SK-N-SH (cell line): Measurements from ENCODE around the gene ZFP62. TPM values are rescaled to one million over a fixed set of nuclear protein-coding genes. Genes with fewer than 3 reads are reported as not detected.

Source experiments
- CTCF ChIA-PET: fragments of 300-600, 350-600 bp; formaldehyde crosslinking; extraction: SDS; loops from one replicate; lab custom pipeline; 2021; lab: Yijun Ruan, JAX
- POLR2A ChIA-PET: fragments of 350-600 bp; sonication (Branson Sonifier 250); formaldehyde crosslinking; extraction: SDS; loops from one replicate; lab custom pipeline; 2020; ENCODE audit warnings: antibody characterized with exemption, inconsistent platforms; lab: Yijun Ruan, JAX
- DNase-seq: peaks from one replicate; pipeline ENCODE4 v3.0.0; 2012
- H2AFZ ChIP-seq: fragments of 200-600 bp; sonication (generic); 2 replicates; pipeline ENCODE4 v1.8.1; 2016; ENCODE audit warnings: antibody characterized with exemption, mild to moderate bottlenecking, low read depth
- H3F3A ChIP-seq: fragments of 200-600 bp; sonication (generic); replicated peaks from 2 replicates; pipeline ENCODE3; 2016; ENCODE audit warnings: antibody characterized with exemption, mild to moderate bottlenecking; ENCODE audit not compliant: insufficient read depth
- H3K27ac ChIP-seq, 2 experiments: fragments of 200-500 bp in 1 of 2; fragments of 200-600 bp in 1 of 2; sonication (Bioruptor generic) in 1 of 2; sonication (generic), shearing (Covaris generic) in 1 of 2; 2 replicates each; pipeline versions ENCODE4 v1.5.1 to v1.6.1; 2014 to 2016; ENCODE audit warnings: low read depth in 2 of 2, inconsistent platforms in 1 of 2, low read length in 1 of 2, mild to moderate bottlenecking in 1 of 2, mixed read lengths in 1 of 2
- H3K27me3 ChIP-seq: fragments of 200-600 bp; sonication (generic), shearing (Covaris generic); 2 replicates; pipeline ENCODE4 v1.6.1; 2016; ENCODE audit warnings: mixed run types; ENCODE audit not compliant: insufficient read depth
- H3K36me3 ChIP-seq, 2 experiments: fragments of 200-500 bp in 1 of 2; fragments of 200-600 bp in 1 of 2; sonication (Bioruptor generic) in 1 of 2; sonication (generic) in 1 of 2; replicated peaks in 1 of 2; 2 replicates each; pipeline versions ENCODE3 to v1.5.1; 2014 to 2016; ENCODE audit warnings: low read length in 1 of 2, mild to moderate bottlenecking in 1 of 2; ENCODE audit not compliant: insufficient read depth in 2 of 2, control insufficient read depth in 1 of 2
- H3K4me1 ChIP-seq, 2 experiments: fragments of 200-500 bp in 1 of 2; fragments of 200-600 bp in 1 of 2; sonication (Bioruptor generic) in 1 of 2; sonication (generic), shearing (Covaris generic) in 1 of 2; 2 replicates each; pipeline versions ENCODE4 v1.5.1 to v1.6.1; 2014 to 2016; ENCODE audit warnings: low read depth in 1 of 2, low read length in 1 of 2, mixed run types in 1 of 2; ENCODE audit not compliant: insufficient read depth in 2 of 2, control insufficient read depth in 1 of 2
- H3K4me2 ChIP-seq: fragments of 200-600 bp; sonication (generic), shearing (Covaris generic); 2 replicates; pipeline ENCODE4 v1.6.1; 2017; ENCODE audit warnings: mixed run types
- H3K4me3 ChIP-seq, 2 experiments: fragments of 200-500 bp in 1 of 2; fragments of 200-600 bp in 1 of 2; sonication (Bioruptor generic) in 1 of 2; sonication (generic), shearing (Covaris generic) in 1 of 2; 2 replicates each; pipeline versions ENCODE4 v1.5.1 to v1.8.1; 2014 to 2016; ENCODE audit warnings: low read depth in 2 of 2, inconsistent platforms in 1 of 2, low read length in 1 of 2, mild to moderate bottlenecking in 1 of 2, mixed read lengths in 1 of 2, moderate library complexity in 1 of 2
- H3K79me2 ChIP-seq: fragments of 200-600 bp; sonication (generic); 2 replicates; pipeline ENCODE4 v1.8.1; 2017; ENCODE audit warnings: mild to moderate bottlenecking; ENCODE audit not compliant: insufficient read depth
- H3K9ac ChIP-seq: fragments of 200-600 bp; sonication (generic); 2 replicates; pipeline ENCODE4 v1.6.1; 2017; ENCODE audit warnings: mixed run types
- H3K9me2 ChIP-seq: fragments of 200-600 bp; sonication (generic); 2 replicates; pipeline ENCODE4 v1.6.1; 2017; ENCODE audit warnings: mixed run types
- H3K9me3 ChIP-seq: fragments of 200-600 bp; sonication (generic); 2 replicates; pipeline ENCODE4 v1.6.1; 2017; ENCODE audit warnings: mixed run types, mild to moderate bottlenecking, moderate library complexity
- H4K20me1 ChIP-seq: fragments of 200-600 bp; sonication (generic); 2 replicates; pipeline ENCODE4 v1.6.1; 2017; ENCODE audit warnings: mild to moderate bottlenecking, mixed run types; ENCODE audit not compliant: insufficient read depth
- CHD2 ChIP-seq: fragments of 150-350 bp; IDR thresholded peaks from 2 replicates; pipeline ENCODE4 v1.6.1; 2018; ENCODE audit warnings: low read length; ENCODE audit not compliant: partially characterized antibody
- EP300 ChIP-seq, 2 experiments: IDR thresholded peaks; 2 replicates each; pipeline versions ENCODE4 v1.4.0 to v1.6.1; 2012; ENCODE audit warnings: borderline replicate concordance in 1 of 2, low read depth in 1 of 2, low read length in 1 of 2
- FOXJ3 ChIP-seq: sonication (generic); formaldehyde crosslinking; IDR thresholded peaks from 2 replicates; pipeline ENCODE4 v1.5.1; 2020; ENCODE audit warnings: mild to moderate bottlenecking, missing genetic modification reagents
- FOXM1 ChIP-seq: IDR thresholded peaks from 2 replicates; pipeline ENCODE4 v1.4.0; 2012; ENCODE audit warnings: low read depth, mild to moderate bottlenecking
- JUND ChIP-seq: IDR thresholded peaks from 2 replicates; pipeline ENCODE4 v1.4.0; 2012
- MEF2A ChIP-seq: IDR thresholded peaks from 2 replicates; pipeline ENCODE4 v1.4.0; 2012; ENCODE audit warnings: low read depth, borderline replicate concordance
- MXI1 ChIP-seq: IDR thresholded peaks from 2 replicates; pipeline ENCODE4 v1.6.1; 2012; ENCODE audit warnings: mild to moderate bottlenecking, low read depth, low read length, improper control_type of control experiment
- NRF1 ChIP-seq: IDR thresholded peaks from 2 replicates; pipeline ENCODE4 v1.6.1; 2012; ENCODE audit warnings: low read depth, mild to moderate bottlenecking, low read length
- POLR2AphosphoS5 ChIP-seq: IDR thresholded peaks from 2 replicates; pipeline ENCODE4 v1.6.1; 2012; ENCODE audit warnings: low read depth, low read length
- RCOR1 ChIP-seq: fragments of 150-350 bp; IDR thresholded peaks from 2 replicates; pipeline ENCODE4 v1.6.1; 2017; ENCODE audit warnings: antibody characterized with exemption, low read length
- RFX5 ChIP-seq: IDR thresholded peaks from 2 replicates; pipeline ENCODE4 v1.6.1; 2012; ENCODE audit warnings: mild to moderate bottlenecking, improper control_type of control experiment, low read length
- SIN3A ChIP-seq: IDR thresholded peaks from 2 replicates; pipeline ENCODE4 v1.6.1; 2012; ENCODE audit warnings: low read depth, mild to moderate bottlenecking, low read length, moderate library complexity, borderline replicate concordance
- SMC3 ChIP-seq: IDR thresholded peaks from 2 replicates; pipeline ENCODE4 v1.6.1; 2012; ENCODE audit warnings: low read depth, low read length, improper control_type of control experiment
- TAF1 ChIP-seq: IDR thresholded peaks from 2 replicates; pipeline ENCODE4 v1.6.1; 2012; ENCODE audit warnings: low read depth, mild to moderate bottlenecking, low read length, moderate library complexity, borderline replicate concordance
- TEAD4 ChIP-seq: IDR thresholded peaks from 2 replicates; pipeline ENCODE4 v1.4.0; 2012; ENCODE audit warnings: mild to moderate bottlenecking, borderline replicate concordance; ENCODE audit not compliant: insufficient read depth
- WGBS: methylation state at CpG from one replicate; pipeline ENCODE4 v1.1.6; 2017; ENCODE audit warnings: low lambda C conversion rate; 5-methylcytosine and 5-hydroxymethylcytosine counted together
- polyA plus RNA-seq, 3 experiments: library from polyadenylated mRNA; depleted of rRNA; stranded (reverse); fragments of >200 nt; gene quantifications; 2 replicates each; pipeline ENCODE4 v1.2.3, GENCODE V29; 2012
- TF ChIP-seq, protein P1 (sequence below): IDR thresholded peaks from 2 replicates; pipeline ENCODE4 v1.4.0; 2012; ENCODE audit warnings: low read depth
- TF ChIP-seq, protein P2 (sequence below): IDR thresholded peaks from 2 replicates; pipeline ENCODE4 v1.4.0; 2012; ENCODE audit warnings: low read depth, borderline replicate concordance
- TF ChIP-seq, protein P3 (sequence below): fragments of 200-600 bp; sonication (generic); IDR thresholded peaks from 2 replicates; pipeline ENCODE4 v1.6.1; 2017; ENCODE audit warnings: antibody characterized with exemption, mild to moderate bottlenecking, moderate library complexity
- TF ChIP-seq, protein P4 (sequence below): IDR thresholded peaks from 2 replicates; pipeline ENCODE4; 2012

The ZFP62 gene
- polyA plus RNA-seq, 1 of the 3 experiments (the other 2 are of a cell fraction): 6.0 TPM

DNA sequence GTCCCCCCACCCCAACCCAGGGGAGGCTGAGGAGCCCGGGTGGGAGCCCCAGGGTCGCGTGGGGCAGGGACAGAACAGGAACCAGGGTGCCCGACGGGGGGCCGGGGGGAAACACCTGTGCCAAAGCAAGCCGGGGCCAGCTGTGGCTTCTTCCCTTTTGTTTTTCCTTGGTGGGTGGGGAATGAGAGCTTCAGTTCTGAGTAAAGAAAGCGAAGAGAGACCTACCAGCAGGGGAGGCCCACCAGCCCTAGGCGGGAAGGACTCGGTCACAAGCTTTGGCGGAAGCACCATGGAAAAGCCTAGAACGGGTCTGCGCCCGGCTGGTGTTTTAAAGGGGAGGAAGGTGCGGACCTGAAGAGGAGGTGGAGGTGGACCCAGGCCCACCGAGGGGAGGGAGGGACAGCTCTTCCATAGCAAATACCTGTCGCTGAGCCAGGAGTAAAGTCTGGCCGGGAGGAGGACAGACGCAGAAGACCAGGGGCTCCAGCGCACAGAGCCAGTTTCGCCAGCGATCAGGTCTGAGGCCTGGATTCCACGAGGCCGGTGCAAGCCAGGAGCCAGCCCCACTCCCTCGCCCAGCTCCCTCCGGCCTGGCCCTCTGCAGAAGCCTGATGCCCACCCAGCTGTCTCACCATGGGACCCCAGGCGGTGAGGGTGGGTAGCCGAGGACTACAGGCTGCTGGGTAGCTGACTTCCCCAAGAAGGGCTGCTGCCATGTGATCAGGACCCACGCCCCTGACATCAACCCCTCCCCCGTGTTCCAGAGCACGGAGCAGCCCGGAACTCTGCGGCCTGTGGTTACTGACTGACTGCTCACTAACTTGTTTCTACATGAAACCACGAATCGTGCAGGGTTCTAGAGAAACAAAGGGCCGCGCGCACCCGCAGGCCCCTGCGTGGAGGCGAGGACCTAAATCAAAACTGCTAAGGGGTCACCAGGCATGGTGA is 57.6 kb downstream of the ZFP62 start:
- peak overlapping the region; percentile 94 for H3K4me2 ChIP-seq
- H3K79me2 ChIP-seq: peaks cover 75% of the 10 kb centered on the region
- TF ChIP-seq RFX5 (no peak), NRF1 (no peak), CHD2 (no peak), MXI1 (no peak)
- peak overlapping the region in 1 of 2 experiments; percentile 3; a peak in 1 of 4 replicates for H3K27ac ChIP-seq
- H3K9me2 ChIP-seq: no peaks in the 10 kb centered on the region
- H4K20me1 ChIP-seq: peaks cover 36% of the 10 kb centered on the region
- no peaks in the 10 kb centered on the region for H3K9me3 ChIP-seq
- peaks cover 6 to 18% of the 10 kb centered on the region in 2 experiments for H3K36me3 ChIP-seq
- ChIA-PET POLR2A (no interaction called here), CTCF (interaction anchor here (0.9 kb wide), 1 partner anchor 21 kb away, joined by 3 read pairs; no protein-coding TSS in a partner anchor)
- WGBS: 80% methylated on average over 36 of the region's 41 CpGs
- H3K4me3 ChIP-seq: peak overlapping the region; percentile 83 to 94; a peak in 3 of 4 replicates
- peak overlapping the region; percentile 60; the same call in 1 of the 2 replicates for H3K9ac ChIP-seq
- DNase-seq: peak; percentile 41
- peaks cover 23 to 48% of the 10 kb centered on the region in 2 experiments; a peak in 3 of 4 replicates for H3K4me1 ChIP-seq
- H3F3A ChIP-seq: no peaks in the 10 kb centered on the region
- H3K27me3 ChIP-seq: no peaks in the 10 kb centered on the region
- H2AFZ ChIP-seq: no peak overlapping the region

DNA sequence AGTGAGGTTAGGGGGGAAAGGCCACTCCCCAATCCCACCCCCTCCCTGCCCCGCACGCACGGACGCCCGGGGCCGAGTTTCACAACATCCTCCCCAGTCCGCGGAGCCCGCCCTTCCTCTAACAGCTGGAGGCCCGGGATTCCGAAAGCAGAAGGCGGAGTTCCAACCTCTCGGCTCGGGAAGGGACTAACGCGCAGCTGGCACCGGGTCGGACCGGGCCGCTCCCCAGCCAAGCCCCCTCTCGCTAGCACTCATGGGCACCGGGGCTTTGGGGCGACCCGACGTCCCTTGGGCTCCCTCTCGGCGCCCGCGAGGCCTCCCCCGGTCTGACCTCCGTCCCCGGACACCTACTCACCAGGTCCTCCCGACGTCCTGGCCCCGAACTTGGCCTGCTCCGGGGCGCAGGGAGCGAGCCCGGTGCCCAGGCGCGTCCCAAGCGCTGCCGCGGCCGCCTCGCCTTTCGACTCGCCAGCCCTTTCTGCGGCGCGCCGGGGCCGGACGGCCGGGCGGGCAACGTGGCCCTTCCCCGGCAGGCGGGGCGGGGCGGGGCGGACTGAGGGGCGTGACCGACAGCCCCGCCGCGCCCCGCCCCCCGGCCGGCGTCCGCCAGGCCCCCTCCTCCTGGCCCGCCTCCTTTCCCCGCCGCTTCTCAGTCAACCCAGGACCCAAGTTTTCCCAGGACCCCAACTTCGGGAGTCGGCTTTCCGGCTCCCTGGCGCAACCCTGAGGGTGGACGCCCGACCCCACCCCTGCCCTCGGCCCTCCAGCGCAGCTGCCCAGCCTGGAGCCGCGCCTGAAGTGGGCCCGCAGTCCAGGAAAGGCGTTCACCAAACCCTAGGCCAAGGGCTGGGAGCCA is 58.5 kb downstream of the ZFP62 start, which contains the start of gene MGAT1:
Gene MGAT1 (minus strand): TSS at position 482 of the 856 bp plus-strand sequence. CDS start 9,835 bp downstream, outside the sequence.
- CTCF ChIA-PET: interaction anchor here (4.5 kb wide), 1 partner anchor 18 kb away, joined by 39 read pairs; no protein-coding TSS in a partner anchor
- H3K9ac ChIP-seq: peak within 1 kb of the TSS; percentile 93
- 0% methylated on average over 17 of the region's 87 CpGs for WGBS
- peak within 1 kb of the TSS; percentile 94 for H3K4me2 ChIP-seq
- no peaks in the 10 kb centered on the region for H3K27me3 ChIP-seq
- peaks cover 31 to 43% of the 10 kb centered on the region in 2 experiments; a peak in 3 of 4 replicates for H3K4me1 ChIP-seq
- H3K9me3 ChIP-seq: no peaks in the 10 kb centered on the region
- H3K9me2 ChIP-seq: no peaks in the 10 kb centered on the region
- DNase-seq: peak; percentile 98
- peaks cover 75% of the 10 kb centered on the region for H3K79me2 ChIP-seq
- H3K27ac ChIP-seq: peak within 1 kb of the TSS; percentile 81 to 85
- POLR2A ChIA-PET: interaction anchor here (0.7 to 1.5 kb wide), 2 partner anchors 8 to 34 kb away, joined by 3 to 4 read pairs; no protein-coding TSS in a partner anchor
- peaks cover 45% of the 10 kb centered on the region for H4K20me1 ChIP-seq
- no peak for TF ChIP-seq RCOR1
- TF ChIP-seq MEF2A: no peak
- TF ChIP-seq POLR2AphosphoS5: peak; percentile 85
- TF ChIP-seq JUND: no peak
- TF ChIP-seq MXI1: peak; percentile 81; the same call in 1 of the 2 replicates
- no peak for TF ChIP-seq NRF1
- TF ChIP-seq EP300 (IDR thresholded peaks at IDR 0.05; ENCODE audit: borderline replicate concordance in 1 of 2, low read depth in 1 of 2, low read length in 1 of 2): no peak
- no peak for TF ChIP-seq FOXJ3 (CRISPR knock-in tag)
- TF ChIP-seq FOXM1: no peak
- TF ChIP-seq, protein P1, sequence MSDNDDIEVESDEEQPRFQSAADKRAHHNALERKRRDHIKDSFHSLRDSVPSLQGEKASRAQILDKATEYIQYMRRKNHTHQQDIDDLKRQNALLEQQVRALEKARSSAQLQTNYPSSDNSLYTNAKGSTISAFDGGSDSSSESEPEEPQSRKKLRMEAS: no peak
- peak; percentile 84 for TF ChIP-seq TAF1
- TF ChIP-seq, protein P2, sequence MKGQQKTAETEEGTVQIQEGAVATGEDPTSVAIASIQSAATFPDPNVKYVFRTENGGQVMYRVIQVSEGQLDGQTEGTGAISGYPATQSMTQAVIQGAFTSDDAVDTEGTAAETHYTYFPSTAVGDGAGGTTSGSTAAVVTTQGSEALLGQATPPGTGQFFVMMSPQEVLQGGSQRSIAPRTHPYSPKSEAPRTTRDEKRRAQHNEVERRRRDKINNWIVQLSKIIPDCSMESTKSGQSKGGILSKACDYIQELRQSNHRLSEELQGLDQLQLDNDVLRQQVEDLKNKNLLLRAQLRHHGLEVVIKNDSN: peak; percentile 6; the same call in 1 of the 2 replicates
- TF ChIP-seq SIN3A: no peak
- TF ChIP-seq, protein P3, sequence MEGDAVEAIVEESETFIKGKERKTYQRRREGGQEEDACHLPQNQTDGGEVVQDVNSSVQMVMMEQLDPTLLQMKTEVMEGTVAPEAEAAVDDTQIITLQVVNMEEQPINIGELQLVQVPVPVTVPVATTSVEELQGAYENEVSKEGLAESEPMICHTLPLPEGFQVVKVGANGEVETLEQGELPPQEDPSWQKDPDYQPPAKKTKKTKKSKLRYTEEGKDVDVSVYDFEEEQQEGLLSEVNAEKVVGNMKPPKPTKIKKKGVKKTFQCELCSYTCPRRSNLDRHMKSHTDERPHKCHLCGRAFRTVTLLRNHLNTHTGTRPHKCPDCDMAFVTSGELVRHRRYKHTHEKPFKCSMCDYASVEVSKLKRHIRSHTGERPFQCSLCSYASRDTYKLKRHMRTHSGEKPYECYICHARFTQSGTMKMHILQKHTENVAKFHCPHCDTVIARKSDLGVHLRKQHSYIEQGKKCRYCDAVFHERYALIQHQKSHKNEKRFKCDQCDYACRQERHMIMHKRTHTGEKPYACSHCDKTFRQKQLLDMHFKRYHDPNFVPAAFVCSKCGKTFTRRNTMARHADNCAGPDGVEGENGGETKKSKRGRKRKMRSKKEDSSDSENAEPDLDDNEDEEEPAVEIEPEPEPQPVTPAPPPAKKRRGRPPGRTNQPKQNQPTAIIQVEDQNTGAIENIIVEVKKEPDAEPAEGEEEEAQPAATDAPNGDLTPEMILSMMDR: no peak
- no peak for TF ChIP-seq SMC3
- 0 out of 2 replicates have a peak, but pooled peaks have one; percentile 22 for TF ChIP-seq TEAD4
- TF ChIP-seq, protein P4, sequence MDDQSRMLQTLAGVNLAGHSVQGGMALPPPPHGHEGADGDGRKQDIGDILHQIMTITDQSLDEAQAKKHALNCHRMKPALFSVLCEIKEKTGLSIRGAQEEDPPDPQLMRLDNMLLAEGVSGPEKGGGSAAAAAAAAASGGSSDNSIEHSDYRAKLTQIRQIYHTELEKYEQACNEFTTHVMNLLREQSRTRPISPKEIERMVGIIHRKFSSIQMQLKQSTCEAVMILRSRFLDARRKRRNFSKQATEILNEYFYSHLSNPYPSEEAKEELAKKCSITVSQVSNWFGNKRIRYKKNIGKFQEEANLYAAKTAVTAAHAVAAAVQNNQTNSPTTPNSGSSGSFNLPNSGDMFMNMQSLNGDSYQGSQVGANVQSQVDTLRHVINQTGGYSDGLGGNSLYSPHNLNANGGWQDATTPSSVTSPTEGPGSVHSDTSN: 0 out of 2 replicates have a peak, but pooled peaks have one; percentile 23
- peaks cover 6 to 18% of the 10 kb centered on the region in 2 experiments for H3K36me3 ChIP-seq
- no peak within 1 kb of the TSS for H2AFZ ChIP-seq
- no peaks in the 10 kb centered on the region for H3F3A ChIP-seq
- H3K4me3 ChIP-seq: peak within 1 kb of the TSS; percentile 83 to 94
